Activated CD4-positive, alpha-beta T cell treated with anti-CD3 and anti-CD28 coated beads for 48 hours (primary cell): ENCODE results near the gene BET1L.
A peak's percentile ranks its signal among the peaks of the same experiment; 100 is the strongest.
"Not testable (repeated sequence)": the region's sequence is repeated elsewhere in the genome, so short reads cannot be mapped to it uniquely, and the experiment has no call there.

Experiments used
- DNase-seq: peaks from one replicate; pipeline ENCODE4 v3.0.0-alpha.2; 2020

The BET1L gene

DNA sequence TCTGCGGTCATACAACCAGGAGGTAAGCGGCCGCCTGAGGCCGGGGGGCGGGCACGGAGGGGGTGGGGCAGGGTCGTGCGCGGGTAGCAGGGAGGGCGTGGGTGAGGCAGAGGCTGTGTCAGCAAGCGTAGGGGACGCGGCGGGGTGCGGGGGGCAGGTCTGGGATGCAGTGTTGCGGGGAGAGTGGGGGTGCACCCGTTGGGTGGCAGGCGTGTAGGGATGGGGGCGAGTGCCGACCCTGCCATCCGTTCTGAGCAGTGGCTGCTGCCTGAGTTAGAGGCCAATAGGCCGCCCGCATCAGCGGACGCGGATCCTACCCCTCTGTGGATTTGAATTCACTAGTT, 1.7 kb upstream of the BET1L start:
- no peak for DNase-seq

DNA sequence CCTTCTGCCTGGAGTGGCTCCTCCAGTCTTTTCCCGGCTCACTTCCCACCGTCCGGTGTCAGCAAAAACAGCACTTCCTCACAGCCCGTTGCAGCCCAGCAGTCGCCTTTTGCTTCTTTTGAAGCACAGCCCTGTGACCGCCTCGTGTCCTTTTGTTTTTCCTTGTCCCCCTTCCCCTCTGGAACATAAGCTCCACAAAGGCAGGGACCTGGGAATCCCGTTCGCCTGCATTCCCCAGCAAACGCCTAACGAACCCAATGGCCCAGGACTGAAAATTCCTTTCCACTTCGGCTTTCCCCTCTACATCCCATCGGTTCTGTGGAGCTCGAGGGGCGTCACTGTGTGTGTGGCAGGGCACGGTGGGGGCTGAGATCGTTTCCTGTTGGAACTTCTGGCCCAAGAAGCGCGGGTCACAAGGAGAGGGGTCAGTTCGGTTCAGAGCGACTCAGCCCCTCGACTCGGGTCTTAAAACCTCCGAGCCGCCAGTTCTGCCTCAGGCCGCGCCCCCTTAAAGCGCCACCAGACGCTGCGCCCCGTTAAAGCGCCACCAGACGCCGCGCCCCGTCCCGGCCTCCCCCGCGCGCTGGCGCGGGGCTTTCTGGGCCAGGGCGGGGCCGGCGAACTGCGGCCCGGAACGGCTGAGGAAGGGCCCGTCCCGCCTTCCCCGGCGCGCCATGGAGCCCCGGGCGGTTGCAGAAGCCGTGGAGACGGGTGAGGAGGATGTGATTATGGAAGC, 1.1 kb upstream of the BET1L start:
- peak; percentile 89 for DNase-seq

DNA sequence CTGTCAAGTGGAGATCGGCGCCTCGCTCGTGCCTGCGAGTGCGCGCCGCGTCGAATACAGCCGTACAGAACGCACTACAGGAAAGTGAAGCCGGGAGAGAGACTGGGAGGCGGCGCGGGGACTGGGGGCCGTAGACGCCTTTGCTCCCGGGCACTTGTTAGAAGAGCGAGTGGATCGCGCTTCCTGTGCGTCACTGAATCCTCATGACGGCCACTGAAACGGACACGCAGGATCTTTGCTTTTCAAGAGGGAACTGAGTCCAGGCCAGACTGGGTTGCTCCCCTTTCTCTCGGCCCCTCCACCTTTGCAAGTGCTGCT, 623 bp upstream of the BET1L start:
- DNase-seq: no peak

DNA sequence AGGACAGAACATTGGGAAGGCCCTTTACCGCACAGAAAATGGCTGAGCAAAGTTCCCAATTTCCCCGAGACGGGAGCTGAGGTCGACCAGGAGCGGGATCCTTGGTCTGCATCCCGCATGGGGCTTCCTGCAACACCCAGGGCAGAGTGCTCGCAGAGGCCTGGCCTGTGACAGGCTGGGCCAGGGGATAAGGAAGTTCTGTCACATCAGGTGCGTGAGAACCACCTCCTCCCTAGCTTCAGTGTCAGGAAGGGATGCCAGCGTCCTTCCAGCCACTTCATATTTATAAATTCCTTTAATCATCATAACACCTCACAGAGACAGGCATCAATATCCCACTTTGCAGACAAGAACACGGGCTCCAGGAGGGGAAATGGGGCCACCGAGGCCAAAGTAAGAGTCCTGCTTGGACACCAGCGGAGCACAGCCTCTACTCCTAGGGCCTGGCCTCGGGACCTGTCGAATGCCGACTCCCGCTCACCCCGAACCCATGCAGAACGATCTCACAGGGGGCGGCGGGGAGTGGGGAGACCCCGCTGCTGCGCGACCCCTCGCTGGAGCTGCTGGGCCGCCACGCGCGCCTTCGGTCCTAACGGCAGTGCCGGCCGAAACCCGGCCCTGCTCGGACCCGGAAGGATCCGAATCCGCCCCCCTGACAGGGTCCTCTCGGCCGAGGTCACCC, 532 bp downstream of the BET1L start:
- no peak for DNase-seq

DNA sequence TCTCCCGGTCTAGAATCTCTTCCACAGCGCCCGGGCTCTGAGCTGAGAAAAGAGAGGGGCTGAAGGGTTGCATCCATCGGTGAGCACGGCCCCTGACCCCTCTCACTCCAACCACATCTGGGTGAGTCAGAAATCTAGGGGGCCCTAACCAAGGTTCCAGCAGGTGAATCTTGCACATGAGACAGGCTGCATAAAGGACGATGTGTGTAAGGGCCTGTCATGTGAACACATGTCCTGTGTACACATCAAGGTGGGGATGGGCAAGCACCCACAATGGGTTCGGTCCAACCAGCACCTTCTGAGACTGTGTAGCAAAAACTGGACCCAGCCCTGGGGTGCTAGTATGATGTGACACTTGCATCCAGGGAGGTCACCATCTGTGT, 1.2 kb downstream of the BET1L start:
- DNase-seq: no peak

GRCh38 chr11:205221-206001, 1.8 kb downstream of the BET1L start:
- no peak for DNase-seq

- no peak for DNase-seq
Observed at GRCh38 chr11:204587-205109, 2.6 kb downstream of the BET1L start.

DNA sequence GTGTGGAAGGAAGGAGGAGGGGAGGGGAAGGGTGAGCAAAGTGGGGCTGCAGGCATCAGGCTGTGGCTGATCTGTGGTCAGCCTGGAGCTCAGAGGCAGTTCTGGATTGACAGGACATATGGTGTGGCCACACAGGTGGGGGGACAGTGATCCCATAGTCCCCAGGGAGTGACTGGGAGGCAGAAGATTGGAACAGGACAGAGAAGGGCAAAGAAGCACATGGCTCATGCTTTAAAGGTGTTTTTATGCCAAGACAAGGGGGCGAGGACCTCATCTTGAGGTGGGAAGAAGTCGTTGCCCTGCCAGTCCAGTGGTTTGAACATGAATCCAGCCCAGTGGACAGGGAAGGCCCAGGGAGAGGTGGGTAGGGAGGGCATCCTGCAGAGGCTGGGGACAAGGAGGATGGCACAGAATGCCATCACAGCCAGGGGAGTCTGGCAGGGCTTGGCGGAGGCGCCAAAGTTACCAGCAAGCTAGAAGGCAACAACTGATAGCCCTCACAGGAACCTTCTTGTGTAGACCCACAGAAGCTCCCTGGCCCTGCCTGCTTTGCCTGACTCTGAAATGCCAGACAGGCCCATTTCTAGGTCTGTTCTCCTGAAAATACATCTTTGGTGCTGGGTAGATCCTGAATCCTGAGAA, 3.1 kb downstream of the BET1L start:
- no peak for DNase-seq

DNA sequence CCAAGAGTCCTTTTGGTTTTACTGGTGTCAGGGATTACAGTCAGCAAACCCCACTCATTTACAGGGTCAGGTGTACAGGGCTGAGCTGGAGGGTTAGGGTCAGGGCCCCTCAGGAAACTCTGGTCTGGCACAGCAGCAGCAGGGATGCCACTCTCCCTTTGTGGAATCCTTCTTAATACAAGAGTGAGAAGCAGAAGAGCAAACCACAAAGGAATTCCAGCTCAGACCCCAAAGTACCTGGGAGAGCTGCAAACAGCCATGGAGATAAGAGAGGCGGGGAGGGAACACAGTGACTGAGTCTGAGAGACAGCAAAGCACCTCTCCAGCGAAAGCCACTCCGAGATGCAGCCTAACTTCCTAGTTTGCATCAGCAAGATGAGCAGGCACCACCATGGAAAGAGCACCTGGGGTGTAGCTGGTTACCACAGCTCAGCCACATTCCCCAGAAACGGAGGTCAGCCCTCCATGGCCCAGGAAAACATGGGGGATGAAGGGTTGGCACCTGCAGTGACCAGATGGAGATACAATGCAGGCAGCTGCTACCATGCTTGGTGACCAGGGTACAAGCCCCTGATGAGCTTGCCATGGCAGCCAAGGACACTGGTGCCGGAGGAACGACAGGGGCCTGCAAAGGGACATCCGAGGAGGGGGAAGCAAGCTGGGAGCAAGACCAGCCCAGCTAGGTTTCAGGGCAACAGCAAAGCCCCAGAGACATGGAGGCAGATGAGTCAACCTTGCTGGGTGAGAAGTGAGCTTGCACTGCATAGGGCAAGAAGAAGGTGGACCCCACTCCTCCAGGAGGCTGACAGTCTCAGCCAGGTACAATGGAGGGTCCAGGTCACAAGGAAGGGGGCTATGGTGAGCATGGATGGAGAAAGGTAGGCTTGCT, 3.9 kb downstream of the BET1L start:
- DNase-seq: no peak

DNA sequence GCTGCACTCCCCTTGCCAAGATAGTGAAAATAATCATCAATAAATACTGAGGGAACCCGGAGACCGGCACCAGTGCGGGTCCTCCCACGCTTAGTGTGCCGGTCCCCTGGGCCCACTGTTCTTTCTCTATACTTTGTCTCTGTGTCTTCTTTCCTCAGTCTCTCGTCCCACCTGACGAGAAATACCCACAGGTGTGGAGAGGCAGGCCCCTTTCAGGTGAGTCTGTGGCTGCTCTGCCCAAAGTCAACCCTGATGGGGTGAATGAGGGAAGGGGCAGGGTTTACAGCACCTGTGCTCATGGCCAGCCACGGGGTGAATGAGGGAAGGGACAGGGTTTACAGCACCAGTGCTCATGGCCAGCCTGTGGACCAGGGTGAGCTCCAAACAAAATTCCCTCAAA, 4.7 kb downstream of the BET1L start:
- DNase-seq: no peak

DNA sequence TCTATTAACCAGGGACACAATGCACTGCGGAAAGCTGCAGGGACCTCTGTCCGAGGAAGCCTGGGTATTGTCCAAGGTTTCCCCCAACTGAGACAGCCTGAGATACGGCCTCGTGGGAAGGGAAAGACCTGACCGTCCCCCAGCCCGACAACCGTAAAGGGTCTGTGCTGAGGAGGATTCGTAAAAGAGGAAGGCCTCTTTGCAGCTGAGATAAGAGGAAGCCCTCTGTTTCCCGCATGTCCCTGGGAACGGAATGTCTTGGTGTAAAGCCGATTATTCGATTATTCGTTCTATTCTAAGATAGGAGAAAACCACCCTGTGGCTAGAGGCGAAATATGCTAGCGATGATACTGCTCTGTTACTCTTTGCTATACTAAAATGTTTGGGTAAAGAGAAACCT, 5.2 kb downstream of the BET1L start:
- DNase-seq: no peak

DNA sequence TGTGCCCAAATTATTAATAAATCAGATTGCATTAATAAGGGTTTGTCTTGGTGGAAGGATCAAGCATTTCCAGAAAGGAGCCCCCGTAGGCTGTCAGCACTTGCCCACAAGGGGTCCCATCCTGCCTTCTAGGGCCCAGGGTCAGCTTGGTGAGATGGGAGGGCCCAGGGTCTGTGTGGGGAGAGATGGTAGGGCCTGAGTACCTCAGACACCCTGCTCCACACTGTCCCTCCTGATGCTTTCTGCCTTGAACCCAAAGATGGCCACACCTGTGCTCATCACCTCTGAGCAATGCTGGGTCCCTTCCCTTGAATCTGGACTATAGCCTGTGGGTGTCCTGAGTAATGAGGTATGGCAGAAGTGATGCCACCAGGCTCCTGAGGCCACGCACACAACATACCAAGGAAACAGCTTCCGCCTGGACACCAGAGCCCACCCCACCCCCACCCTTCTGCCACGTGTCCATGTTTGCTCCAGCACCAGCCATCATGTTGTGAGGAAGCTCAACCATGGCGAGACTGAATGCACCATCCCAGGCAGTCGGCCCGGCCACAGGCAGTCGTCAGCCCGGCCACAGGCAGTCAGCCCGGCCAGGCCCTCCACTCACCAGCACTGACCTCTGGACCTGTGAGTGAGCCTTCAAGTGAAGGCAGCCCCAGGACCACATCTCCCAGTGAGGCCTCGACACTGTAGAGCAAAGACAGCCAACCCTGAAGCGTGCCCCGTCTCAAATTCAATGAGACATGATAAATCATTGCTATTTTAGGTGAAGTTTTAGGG, 6.8 kb downstream of the BET1L start:
- DNase-seq: no peak

- DNase-seq: no peak
Observed at GRCh38 chr11:199782-200181, 7.4 kb downstream of the BET1L start.

DNA sequence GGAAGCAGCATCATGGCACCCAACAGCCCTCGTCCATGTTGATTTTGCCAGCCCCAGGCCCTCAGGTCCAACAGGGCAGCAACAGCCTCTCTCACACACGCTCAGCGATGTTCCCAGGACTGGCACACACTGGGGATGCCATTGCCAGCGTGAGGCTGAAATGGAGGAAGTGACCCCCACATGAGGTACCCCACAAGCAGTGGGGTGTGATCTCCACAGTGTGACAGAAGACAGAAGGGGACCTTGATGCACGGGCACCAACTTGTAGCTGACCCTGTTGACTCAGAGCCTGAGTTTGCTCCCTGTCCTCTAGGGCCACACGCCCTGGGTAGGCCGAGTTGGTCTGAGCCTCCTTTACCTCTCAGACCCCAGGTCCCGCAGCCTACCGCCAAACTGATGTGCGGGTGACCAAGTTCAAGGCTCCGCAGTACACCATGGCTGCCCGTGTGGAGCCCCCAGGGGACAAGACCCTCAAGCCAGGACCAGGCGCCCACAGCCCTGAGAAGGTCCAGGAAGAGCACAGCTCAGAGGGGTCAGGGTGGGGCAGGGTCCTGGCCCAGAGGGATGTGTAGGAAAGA, 8.1 kb downstream of the BET1L start:
- DNase-seq: no peak

DNA sequence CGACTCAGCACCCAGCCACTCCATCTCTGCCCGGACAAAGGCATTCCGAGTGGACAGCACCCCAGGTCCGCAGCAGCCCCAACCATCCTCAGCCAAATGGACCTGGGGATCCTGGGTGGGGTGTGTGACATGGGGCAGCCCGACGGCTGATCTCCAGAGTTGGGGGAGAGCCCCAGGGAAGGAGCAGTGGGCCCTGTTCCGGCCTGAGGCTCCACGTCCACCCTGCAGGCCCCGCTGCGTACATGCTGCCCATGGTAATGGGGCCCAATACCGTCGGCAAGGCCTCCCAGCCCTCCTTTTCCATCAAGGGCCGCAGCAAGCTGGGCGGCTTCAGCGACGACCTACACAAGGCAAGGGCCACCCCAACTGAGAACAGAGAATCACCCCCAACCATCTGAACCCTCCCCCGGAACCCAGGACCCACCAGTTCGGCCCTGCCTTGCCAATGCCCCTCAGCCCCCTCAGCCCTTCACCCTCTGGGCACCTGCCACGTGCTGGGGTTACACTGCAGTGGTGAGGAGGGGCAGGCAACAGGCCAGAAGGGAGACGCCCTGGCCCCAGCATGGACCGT, 8.9 kb downstream of the BET1L start:
- DNase-seq: no peak

- DNase-seq: peak; percentile 2
Observed at GRCh38 chr11:197741-198235, 9.4 kb downstream of the BET1L start.

GRCh38 chr11:196786-197731, 10.1 kb downstream of the BET1L start:
- peak; percentile 2 for DNase-seq

DNA sequence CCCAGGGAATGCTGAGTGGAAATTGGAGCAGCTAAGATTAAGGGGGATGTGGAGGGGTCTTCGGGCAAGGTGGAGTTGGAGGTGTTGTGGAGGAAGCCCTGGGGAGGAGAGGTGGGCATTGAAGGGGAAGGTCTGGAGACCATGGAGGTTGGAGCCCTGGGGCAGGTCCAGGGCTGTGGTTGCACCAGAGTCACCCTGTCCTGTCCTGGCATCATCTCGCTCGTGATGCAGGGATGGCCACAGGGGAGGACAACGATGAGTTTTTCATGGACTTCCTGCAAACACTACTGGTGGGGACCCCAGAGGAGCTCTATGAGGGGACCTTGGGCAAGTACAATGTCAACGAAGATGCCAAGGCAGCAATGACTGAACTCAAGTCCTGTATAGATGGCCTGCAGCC, 13.7 kb downstream of the BET1L start:
- DNase-seq: not testable (repeated sequence)

GRCh38 chr11:192674-193128, 14.5 kb downstream of the BET1L start, which contains the start of gene SCGB1C1:
SCGB1C1 (plus strand) TSS chr11:193078; CDS start chr11:193100, 22 bp downstream.
- not testable (repeated sequence) for DNase-seq
